ENCODE measurements around the gene PTH2R. TPM values are rescaled to one million over a fixed set of nuclear protein-coding genes. Genes with fewer than 3 reads are reported as not detected.
"Not testable (repeated sequence)": the region's sequence is repeated elsewhere in the genome, so short reads cannot be mapped to it uniquely, and the experiment has no call there.

The PTH2R gene
- total RNA-seq, 1 donor from 2014 or later, result 1.4 TPM

DNA sequence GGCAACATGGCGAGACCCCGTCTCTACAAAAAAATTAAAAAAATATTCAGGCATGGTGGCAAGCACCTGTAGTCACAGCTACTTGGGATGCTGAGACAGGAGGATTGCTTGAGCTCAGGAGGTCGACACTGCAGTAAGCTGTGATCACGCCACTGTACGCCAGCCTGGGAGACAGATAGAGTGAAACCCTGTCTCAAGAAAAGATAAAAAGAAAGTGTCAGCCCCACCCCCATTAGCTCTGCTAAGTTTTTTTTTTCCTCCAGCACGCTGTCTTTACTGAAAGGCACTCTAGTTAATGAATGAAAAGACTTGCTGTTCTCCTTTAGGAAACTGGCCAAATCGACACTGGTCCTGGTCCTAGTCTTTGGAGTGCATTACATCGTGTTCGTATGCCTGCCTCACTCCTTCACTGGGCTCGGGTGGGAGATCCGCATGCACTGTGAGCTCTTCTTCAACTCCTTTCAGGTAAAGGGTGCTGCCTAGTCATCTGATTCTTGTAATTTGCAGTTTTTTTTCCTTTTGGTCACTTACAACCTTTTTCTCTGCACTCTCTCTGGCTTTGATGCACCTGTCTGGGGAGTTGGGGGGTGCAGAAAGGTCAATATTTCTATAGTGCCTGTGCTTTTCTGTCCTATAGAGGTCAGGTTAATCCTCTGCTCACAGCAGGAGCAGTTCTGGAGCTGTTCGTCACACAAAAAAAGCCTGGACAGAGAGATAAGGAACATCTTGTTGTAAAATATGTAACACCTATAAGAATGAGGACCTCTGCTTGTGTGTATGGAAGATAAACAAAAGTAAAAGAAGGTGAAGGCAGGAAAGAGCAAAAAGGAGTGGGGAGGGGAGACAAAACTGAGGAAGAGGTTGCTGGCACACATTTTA, 82.3 kb downstream of the PTH2R start:
- no peak for DNase-seq

GRCh38 chr2:208489687-208490086, 83.1 kb downstream of the PTH2R start:
- no peak for DNase-seq

GRCh38 chr2:208490492-208490891, 83.9 kb downstream of the PTH2R start:
- no peak for DNase-seq

DNA sequence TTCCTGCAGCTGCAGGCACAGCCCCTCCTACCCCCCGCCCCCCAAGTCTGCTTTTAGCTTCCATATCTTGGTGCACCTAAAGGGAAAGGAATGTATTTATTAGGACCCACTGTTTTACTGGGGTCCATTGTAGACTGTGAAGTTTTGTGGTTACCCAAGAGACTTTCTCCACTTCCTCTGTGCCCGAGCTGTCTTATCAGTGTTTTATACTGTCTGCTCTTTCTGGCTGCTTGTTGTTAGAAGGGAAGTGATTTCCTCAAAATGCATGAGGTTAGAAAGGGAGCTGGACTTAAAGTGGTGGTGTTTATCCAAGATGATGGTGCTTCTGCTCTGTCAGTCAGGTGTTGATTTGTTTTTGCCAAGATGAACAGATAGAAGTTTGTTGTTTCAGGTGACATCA, 85.0 kb downstream of the PTH2R start:
- DNase-seq, result no peak

GRCh38 chr2:208492069-208492468, 85.5 kb downstream of the PTH2R start:
- DNase-seq, result no peak

DNA sequence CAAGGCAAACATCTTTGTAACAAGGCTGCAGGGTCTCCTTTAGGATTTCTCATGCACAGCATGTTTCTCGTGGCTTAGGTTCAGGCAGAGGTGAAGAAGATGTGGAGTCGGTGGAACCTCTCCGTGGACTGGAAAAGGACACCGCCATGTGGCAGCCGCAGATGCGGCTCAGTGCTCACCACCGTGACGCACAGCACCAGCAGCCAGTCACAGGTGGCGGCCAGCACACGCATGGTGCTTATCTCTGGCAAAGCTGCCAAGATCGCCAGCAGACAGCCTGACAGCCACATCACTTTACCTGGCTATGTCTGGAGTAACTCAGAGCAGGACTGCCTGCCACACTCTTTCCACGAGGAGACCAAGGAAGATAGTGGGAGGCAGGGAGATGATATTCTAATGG, 86.6 kb downstream of the PTH2R start:
- no peak for DNase-seq

DNA sequence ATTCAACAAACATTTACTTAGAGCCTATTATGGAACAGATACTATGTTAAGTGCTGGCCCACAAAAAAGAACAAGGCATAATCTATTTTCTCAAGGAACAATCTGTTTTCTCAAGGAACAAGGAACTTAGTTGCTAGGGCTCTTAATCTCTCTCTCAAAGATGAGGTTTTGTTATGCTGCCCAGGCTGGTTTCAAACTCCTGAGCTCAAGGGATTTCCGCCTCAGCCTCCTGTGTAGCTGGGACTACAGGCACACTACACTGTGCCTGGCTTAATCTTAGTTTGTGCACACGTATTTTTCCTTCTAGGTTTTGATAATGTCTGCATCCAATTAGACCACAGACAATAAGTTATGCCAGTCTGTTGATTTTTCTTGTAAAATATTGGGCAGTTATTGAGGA, 89.5 kb downstream of the PTH2R start:
- no peak for DNase-seq

DNA sequence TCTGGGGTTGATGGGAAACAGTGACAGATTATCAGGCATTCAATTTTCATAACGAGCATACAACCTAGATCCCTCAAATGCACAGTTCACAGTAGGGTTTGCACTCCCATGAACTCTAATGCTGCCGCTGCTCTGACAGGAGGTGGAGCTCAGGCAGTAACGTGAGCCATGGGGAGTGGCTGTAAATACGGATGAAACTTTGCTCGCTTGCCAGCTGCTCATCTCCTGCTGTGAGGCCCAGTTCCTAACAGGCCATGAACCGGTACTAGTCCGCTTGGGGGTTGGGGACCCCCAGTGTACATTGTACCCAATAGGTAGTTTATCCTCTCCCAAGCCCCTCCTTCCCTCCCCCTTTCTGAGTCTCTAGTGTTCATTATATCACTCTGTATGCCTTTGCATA, 94.6 kb downstream of the PTH2R start:
- no peak for DNase-seq

DNA sequence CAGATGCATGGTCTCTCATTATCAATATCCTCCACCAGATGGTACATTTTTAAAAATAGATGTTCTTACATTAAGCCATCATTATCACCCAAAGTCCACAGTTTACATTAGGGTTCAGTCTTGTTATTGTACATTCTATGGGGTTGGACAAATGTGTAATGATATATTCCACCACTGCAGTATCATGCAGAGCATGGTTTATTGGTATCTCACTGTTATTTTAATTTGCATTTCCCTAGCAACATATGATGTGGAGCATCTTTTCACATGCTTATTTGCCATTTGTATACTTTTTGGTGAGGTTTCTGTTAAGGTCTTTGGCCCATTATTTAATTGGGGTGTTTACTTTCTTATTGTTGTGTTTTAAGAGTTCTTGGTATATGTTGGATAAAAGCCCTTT, 95.7 kb downstream of the PTH2R start:
- DNase-seq, result no peak

DNA sequence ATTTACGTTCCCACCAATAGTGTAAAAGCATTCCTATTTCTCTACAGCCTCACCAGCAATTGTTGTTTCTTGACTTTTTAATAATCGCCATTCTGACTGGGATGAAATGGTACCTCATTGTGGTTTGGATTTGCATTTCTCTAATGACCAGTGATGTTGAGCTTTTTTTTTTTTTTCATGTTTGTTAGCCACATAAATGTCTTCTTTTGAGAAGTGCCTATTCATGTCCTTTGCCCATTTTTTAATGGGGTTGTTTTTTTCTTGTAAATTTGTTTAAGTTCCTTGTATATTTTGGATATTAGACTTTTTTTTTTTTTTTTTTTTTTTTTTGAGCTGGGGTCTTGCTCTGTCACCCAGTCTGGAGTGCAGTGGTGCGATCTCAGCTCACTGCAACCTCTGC, 98.8 kb downstream of the PTH2R start:
- DNase-seq, result not testable (repeated sequence)

DNA sequence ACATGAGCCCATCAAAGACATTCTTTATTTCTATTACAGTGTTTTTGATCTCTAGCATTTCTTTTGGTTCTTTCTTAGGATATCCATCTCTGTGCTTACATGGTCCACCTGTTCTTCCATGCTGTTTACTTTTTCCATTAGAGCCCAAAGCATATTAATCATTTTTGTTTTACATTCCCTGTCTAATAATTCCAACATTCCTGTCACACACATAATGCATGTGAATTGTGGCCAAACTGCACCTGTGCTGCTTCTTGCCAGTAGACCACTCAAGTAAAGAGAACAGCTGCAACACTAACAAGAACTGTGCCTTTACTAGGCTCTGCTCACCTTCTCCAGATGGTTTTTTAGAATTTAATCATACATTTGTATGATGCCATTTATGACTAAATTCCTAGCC, 103.0 kb downstream of the PTH2R start:
- no peak for DNase-seq

DNA sequence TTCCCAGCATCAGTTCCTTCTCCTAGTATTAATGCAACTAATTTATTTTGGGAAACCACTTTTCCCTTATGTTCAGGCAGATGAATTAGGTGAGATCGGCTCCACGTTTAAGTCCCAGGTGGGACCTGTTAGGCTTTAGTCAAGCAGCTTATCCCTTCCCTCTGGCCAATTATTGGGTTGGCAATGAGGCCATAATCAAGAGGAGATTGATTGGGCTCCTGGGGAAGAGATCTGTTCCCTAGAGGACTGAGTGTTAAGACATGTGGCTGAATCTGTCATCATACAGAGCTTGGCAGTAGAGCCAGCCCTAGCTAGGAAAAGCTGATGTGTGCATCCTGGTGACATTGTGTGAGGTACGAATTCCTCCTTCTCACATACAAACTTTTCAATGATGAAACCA, 104.4 kb downstream of the PTH2R start:
- DNase-seq, result no peak

GRCh38 chr2:208511573-208511972, 105.0 kb downstream of the PTH2R start:
- no peak for DNase-seq

- no peak for DNase-seq
Observed at GRCh38 chr2:208515099-208515498, 108.5 kb downstream of the PTH2R start.

DNA sequence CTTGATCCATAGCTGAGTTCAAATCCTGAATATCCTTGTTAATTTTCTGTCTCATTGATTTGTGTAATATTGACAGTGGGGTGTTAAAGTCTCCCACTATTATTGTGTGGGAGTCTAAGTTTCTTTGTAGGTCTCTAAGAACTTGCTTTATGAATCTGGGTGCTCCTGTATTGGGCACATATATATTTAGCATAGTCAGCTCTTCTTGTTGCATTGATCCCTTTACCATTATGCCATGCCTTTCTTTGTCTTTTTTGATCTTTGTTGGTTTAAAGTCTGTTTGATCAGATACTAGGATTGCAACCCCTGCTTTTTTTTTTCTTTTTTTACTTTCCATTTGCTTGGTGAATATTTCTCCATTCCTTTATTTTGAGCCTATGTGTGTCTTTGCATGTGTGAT, 116.5 kb downstream of the PTH2R start:
- not testable (repeated sequence) for DNase-seq

DNA sequence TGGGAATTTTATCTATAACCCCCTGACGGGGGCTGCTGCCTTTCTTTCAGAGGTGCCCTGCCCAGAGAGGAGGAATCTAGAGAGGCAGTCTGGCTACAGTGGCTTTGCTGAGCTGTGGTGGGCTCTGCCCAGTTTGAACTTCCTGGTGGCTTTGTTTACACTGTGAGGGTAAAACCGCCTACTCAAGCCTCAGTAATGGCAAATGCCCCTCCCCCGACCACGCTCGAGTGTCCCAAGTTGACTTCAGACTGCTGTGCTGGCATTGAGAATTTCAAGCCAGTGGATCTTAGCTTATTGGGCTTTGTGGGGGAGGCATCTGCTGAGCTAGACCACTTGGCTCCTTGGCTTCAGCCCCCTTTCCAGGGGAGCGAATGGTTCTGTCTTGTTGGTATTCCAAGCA, 118.6 kb downstream of the PTH2R start:
- not testable (repeated sequence) for DNase-seq

DNA sequence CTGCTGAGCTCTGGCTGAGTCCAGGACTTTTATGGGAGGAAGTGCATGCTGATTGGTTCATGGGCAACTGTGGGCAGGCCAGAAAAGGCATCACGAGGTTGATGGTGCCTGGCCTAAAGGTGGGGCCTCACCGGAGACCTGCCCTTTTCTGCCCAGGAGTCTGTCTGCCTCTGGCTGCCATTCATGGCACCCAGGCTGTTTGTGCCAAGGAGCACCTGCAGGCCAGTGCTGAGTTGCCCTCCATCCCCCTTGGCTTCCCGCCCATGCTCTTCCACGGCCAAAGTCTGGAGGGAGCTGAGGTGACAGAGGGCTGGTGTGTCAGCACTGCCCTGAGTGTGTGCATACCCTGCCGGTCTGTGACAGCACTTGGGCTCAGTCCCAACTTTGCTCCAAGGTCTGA, 123.2 kb downstream of the PTH2R start:
- no peak for DNase-seq

DNA sequence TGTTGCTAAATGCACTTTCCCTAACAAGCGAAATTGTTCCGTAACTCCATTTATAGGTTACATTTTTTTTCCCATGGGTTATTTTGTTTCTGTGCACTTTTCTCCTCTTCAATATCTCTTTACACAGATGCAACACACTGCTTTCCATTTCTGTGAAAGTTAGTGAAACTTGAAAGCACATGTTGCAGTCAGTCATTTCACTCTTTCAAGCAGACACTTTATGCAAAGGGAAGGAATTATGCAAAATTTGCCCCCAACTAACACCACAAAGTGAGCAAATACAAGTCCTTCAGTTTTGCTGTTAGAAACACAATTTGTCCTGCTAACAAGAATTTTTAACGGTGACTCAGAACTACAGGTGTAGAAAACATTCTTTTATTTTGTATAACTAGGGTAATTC, 124.8 kb downstream of the PTH2R start:
- DNase-seq, result no peak

DNA sequence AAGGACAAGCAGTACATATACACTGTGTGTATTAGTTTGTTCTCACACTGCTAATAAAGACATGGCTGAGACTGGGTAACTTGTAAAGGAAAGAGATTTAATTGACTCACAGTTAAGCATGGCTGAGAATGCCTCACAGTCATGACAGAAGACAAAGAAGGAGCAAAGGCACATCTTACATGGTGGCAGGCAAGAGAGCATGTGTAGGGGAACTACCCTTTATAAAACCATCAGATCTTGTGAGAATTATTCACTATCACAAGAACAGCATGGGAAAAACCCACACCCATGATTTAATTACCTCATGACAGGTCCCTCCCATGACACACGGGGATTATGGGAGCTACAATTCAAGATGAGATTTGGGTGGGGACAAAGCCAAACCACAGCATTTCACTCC, 129.0 kb downstream of the PTH2R start:
- DNase-seq, result not testable (repeated sequence)

- DNase-seq, result no peak
Observed at GRCh38 chr2:208541461-208541988, 134.9 kb downstream of the PTH2R start.

DNA sequence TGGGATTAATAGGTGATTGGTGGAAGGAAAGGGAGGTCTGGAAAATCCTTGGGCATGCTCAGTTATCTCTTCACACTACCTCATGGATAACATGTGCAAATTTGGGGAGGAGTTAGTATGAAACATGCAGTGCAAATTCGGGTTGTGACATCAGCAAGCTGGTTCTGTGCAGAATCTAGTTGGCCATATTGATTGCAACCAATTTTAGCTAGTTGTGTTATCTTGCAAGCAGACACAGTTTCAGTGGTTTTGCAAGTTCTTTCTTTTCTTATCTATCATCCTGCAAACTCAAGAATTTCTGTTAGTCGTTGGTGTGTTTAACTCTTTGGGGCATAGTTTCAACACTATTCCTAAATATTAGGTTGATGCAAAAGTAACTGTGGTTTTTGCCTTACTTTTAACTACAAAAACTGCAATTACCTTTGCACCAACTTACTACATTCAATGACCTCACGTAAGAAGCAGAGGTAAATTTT, 135.4 kb downstream of the PTH2R start:
- DNase-seq, result no peak

DNA sequence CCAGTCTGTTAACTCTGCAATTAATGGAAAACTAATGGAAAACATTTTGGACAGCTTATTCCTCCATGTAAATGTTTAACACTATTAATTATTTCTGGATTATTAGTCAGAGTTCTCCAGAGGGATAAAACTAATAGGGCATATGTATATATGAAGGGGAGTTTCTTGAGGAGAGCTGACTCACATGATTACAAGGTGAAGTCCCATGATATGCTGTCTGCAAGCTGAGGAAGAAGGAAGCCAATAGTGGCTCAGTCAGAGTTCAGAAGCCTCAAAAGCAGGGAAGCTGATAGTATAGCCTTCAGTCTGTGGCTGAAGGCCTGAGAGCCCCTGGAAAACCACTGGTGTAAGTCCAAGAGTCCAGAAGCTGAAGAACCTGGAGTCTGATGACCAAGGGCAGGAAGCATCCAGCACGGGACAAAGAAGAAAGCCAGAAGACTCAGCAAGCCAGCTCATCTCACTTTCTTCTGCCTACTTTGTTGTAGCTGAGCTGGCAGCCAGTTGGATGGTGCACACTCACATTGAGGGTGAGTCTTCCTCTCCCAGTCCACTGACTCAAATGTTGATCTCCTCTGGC, 136.0 kb downstream of the PTH2R start:
- no peak for DNase-seq

Data from occipital lobe (tissue), 2 donors.